HG02610 (cell line): Measurements from ENCODE around the gene B4GALT6.

Source experiments
- ATAC-seq: cut with Tn5 transposase; IDR thresholded peaks from one replicate; pipeline ENCODE4 v1.9.1; 2021; ENCODE audit warnings: mild to moderate bottlenecking, moderate library complexity; ENCODE audit not compliant: unreplicated experiment

The B4GALT6 gene

GRCh38 chr18:31598021-31598805, 86.2 kb downstream of the B4GALT6 start:
- no peak for ATAC-seq

DNA sequence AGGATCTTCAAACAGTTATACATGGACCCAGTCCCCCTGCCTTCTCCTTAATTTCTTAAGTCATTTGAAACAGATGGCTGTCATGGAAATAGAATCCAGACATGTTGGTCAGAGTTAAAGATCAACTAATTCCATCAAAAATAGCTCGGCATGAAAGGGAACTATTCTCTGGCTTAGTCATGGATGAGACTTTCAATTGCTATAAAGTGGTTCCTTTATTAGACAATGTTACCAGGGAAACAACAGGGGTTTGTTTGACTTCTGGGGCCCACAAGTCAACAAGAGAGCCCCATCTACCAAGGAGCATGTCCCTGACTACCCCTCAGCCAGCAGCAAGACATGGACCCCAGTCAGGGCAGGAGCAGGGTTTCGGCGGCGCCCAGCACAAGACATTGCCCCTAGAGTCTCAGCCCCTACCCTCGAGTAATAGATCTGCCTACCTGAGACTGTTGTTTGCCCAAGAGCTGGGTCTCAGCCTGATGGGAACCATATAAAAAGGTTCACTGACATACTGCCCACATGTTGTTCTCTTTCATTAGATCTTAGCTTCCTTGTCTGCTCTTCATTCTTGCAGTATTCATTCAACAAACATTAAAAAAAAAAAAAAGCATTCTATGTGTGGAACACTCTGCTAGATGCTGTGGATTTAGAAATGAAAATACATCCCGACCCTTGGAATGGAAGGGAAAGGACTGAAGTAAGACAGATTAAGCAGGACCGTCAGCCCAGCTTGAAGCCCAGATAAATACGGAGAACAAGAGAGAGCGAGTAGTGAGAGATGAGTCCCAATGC, 88.1 kb downstream of the B4GALT6 start:
- ATAC-seq, result no peak

GRCh38 chr18:31595121-31595771, 89.1 kb downstream of the B4GALT6 start:
- ATAC-seq, result no peak

DNA sequence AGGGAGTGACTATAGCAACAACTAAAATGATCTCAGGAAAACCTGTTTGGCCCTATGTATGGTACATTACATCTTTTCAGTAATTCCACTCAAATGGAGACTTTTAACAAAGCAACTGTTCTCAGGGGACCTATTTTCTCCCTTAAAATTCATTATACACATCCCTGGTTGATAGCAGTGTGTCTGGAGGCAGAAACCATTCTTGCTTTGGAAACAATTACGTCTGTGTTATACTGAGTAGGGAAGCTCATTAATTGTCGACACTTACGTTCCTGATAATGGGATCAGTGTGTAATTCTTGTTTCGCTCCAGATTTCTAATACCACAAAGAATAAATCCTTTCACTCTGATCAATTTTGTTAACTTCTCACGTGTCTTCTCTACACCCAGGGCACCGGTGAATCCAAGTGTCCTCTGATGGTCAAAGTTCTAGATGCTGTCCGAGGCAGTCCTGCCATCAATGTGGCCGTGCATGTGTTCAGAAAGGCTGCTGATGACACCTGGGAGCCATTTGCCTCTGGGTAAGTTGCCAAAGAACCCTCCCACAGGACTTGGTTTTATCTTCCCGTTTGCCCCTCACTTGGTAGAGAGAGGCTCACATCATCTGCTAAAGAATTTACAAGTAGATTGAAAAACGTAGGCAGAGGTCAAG, 91.7 kb downstream of the B4GALT6 start:
- no peak for ATAC-seq

DNA sequence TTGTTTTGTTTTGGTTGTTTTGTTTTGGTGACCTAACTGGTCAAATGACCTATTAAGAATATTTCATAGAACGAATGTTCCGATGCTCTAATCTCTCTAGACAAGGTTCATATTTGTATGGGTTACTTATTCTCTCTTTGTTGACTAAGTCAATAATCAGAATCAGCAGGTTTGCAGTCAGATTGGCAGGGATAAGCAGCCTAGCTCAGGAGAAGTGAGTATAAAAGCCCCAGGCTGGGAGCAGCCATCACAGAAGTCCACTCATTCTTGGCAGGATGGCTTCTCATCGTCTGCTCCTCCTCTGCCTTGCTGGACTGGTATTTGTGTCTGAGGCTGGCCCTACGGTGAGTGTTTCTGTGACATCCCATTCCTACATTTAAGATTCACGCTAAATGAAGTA, 92.8 kb downstream of the B4GALT6 start, which contains the start of gene TTR:
Gene TTR, plus strand, starts transcription at position 250 of the 400 bp plus-strand sequence. Its CDS starts 26 bp downstream, at position 276.
- no peak for ATAC-seq

DNA sequence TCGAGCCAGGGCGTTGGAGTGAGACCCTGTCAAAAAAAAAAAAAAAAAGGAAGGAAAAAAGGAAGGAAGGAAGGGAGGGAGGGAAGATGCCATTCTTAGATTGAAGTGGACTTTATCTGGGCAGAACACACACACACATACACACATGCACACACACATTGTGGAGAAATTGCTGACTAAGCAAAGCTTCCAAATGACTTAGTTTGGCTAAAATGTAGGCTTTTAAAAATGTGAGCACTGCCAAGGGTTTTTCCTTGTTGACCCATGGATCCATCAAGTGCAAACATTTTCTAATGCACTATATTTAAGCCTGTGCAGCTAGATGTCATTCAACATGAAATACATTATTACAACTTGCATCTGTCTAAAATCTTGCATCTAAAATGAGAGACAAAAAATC, 93.3 kb downstream of the B4GALT6 start:
- no peak for ATAC-seq

DNA sequence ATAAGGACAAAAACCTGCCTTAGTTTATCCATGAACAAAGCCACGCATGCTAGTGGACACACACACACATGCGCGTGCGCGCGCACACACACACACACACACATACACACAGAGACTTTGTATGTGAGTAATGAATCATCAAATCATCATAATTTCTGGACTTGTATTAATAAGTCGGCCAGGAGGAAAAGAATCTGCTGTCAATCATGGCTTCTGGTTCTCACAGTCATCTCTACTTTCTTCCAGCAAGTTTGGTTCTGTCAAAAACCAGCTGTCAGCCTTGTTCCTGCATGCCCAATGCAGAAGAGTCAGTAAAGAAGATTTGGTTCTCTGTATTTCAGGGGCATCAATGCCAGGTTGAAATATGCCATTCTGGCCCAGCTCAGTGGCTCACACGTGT, 93.8 kb downstream of the B4GALT6 start:
- ATAC-seq, result no peak

DNA sequence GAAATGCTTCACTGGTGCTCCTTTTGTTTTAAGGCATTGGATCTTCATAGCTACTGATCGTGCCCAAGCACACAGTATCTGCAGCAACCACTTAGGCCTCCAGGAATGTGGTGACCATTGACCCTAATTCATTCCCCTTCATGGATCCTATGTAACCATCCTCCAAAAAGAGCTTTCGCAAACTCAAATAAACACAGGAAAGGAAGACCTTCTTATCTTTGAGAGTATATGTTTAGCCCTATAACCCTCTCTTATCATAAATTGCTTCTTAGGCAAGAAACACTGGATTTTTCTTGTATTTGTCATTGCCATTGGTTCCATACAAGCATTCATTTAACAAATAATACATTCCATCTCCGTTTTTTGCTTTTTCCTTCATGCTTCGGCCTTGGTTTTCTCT, 96.9 kb downstream of the B4GALT6 start:
- ATAC-seq, result no peak

- no peak for ATAC-seq
Observed at GRCh38 chr18:31586616-31587015, 97.8 kb downstream of the B4GALT6 start.

DNA sequence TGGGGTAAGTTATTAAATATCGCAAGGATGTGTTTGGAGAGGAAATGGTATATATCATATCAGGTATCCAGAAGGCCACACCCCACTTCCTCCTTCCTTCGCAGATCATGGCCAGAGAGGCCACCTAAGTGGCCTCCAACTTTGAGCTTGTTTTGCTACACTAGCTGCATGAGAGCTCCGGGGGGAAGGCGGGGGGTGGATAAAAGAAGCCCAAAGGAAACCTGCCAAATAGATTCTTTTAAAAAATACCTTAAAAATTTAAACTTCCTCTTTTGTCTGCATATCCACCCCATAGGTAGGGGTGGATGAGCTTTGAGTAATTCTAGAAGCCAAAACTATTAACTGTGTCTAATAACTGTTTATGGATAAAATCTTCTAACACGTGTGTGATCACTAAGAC, 98.4 kb downstream of the B4GALT6 start:
- no peak for ATAC-seq

- no peak for ATAC-seq
Observed at GRCh38 chr18:31583185-31583854, 101.1 kb downstream of the B4GALT6 start.

DNA sequence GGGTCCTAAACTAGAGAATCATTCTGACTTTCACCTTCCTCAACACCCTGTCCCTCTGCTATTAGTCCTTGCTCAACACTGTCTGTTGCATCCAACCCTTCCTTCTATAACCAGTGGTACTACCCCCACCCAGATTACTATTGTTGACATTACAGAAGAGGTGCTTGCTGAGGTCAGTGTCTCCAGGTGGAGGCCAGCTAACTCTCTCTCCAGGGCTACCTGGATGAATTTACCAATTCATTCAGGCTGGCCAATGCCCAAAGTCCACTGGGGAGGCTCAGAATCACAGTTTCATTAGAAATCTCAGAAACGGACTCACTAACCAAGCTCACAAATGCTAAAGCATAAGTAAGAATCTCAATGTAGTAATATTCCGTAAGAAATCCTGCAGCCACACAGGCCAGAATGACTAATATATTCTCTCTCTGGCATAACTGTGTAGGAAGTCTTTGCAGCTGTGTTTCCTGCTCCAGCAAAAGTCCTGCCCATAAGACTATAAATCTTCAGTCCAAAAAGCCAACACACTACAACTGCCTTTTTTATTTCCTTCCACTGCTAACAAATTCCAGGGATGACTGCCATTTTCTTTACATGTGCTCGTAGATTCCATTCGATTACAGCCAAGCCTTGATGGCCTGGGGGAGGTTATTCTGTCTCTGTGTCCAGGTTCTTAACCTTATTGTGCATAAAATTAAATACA, 102.7 kb downstream of the B4GALT6 start:
- ATAC-seq, result no peak

DNA sequence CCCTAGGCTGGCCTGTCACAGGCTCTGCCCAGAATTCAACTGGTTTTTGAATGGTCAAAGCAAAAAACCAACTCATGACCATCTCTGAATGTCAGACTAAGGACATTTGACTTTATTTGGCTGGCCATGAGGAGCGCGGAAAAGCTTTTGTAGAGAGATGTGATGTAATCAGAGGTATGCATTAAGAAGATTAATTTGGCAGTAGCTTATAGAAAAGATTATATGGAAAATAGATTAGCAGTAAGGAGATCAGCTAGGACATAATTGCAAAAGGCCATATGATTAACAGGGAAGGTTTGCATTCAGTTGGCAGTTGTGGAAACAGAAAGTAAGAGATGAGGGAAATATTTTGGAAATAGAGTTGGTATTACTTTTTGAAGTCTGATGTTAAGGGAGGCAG, 105.0 kb downstream of the B4GALT6 start:
- ATAC-seq, result no peak

GRCh38 chr18:31578126-31578525, 106.3 kb downstream of the B4GALT6 start:
- ATAC-seq, result no peak

GRCh38 chr18:31577195-31577594, 107.2 kb downstream of the B4GALT6 start:
- ATAC-seq, result peak; percentile 65

GRCh38 chr18:31576670-31577069, 107.7 kb downstream of the B4GALT6 start:
- peak; percentile 64 for ATAC-seq

GRCh38 chr18:31575515-31576257, 108.7 kb downstream of the B4GALT6 start:
- ATAC-seq, result no peak

DNA sequence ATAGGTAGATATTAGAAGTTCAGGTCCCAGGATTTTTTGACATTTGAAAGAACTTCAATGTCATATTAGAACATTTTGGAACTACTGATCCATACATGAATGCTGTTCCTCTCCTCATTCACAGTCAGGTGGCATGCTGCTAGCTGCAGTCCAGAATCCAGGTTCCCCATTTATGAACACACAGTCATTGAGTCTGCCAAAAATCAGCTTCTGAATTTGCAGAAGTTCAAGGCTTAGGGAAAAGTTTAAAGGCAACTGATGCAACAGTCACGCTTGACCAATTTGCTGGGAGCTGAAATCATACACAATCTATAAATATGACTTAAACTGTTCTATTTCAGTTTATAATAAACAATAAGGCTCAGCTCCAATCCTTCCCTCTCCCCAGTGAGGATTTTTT, 110.0 kb downstream of the B4GALT6 start:
- no peak for ATAC-seq
